GM12878 (cell line): ENCODE results near the gene TTC39C. TPM values are rescaled to one million over a fixed set of nuclear protein-coding genes. Genes with fewer than 3 reads are reported as not detected.

ENCODE experiments used
- ATAC-seq: fragments of 200-7000 bp; cut with Tn5 transposase; 3 replicates; pipeline ENCODE4 v1.9.1; 2020; ENCODE audit warnings: mild to moderate bottlenecking, moderate library complexity
- BruUV-seq: library from RNA; stranded (reverse); fragments of 400-500 nt; replicated peaks from 2 replicates; lab custom pipeline; 2021; lab: Mats Ljungman, UMichigan
- CTCF ChIA-PET: fragments of 300-600 bp; sonication (Branson Sonifier 250); formaldehyde crosslinking; extraction: SDS; loops from one replicate; lab custom pipeline; 2021; ENCODE audit warnings: inconsistent platforms; lab: Yijun Ruan, JAX
- POLR2A ChIA-PET: fragments of 350-600 bp; formaldehyde crosslinking; extraction: SDS; loops from one replicate; lab custom pipeline; 2021; ENCODE audit warnings: inconsistent platforms; lab: Charles Lee
- RAD21 ChIA-PET: fragments of 300-600 bp; sonication (Branson Sonifier 250); formaldehyde crosslinking; loops from one replicate; lab custom pipeline; 2023; ENCODE audit warnings: antibody characterized with exemption; ENCODE audit not compliant: unreplicated experiment; lab: Charles Lee
- SMC1A ChIA-PET: fragments of 300-600 bp; sonication (Branson Sonifier 250); formaldehyde crosslinking; loops from one replicate; lab custom pipeline; 2023; ENCODE audit not compliant: unreplicated experiment, uncharacterized antibody; lab: Charles Lee
- DNase-seq: peaks from one replicate; pipeline ENCODE4 v3.0.0-alpha.2; 2011; ENCODE audit warnings: low read depth, low spot score
- FAIRE-seq: peaks from 3 replicates; lab custom pipeline; 2011; peaks lifted over from hg19 to GRCh38; lab: Jason Lieb, UNC
- H2AFZ ChIP-seq: 2 replicates; pipeline ENCODE4 v1.6.0; 2011; ENCODE audit warnings: low read depth, low read length, control low read depth; ENCODE audit not compliant: control insufficient read depth
- H3K27ac ChIP-seq: 2 replicates; pipeline ENCODE4 v1.5.1; 2011; ENCODE audit warnings: control low read depth; ENCODE audit not compliant: control insufficient read depth, insufficient read depth
- H3K27me3 ChIP-seq, 2 experiments: replicated peaks in 1 of 2; 2 replicates each; pipeline versions ENCODE4 v1.6.0 to v1.6.1; 2011; ENCODE audit warnings: low read length in 1 of 2; ENCODE audit not compliant: control insufficient read depth in 2 of 2, insufficient read depth in 2 of 2
- H3K36me3 ChIP-seq, 2 experiments: 2 replicates each; pipeline ENCODE4 v1.5.1; 2011; ENCODE audit warnings: low read length in 1 of 2; ENCODE audit not compliant: control insufficient read depth in 2 of 2, insufficient read depth in 2 of 2
- H3K4me1 ChIP-seq: 2 replicates; pipeline ENCODE4 v1.6.1; 2011; ENCODE audit warnings: mild to moderate bottlenecking, low read length, moderate library complexity, mixed read lengths; ENCODE audit not compliant: control insufficient read depth, insufficient read depth
- H3K4me2 ChIP-seq: 2 replicates; pipeline ENCODE4 v1.6.0; 2011; ENCODE audit warnings: control low read depth; ENCODE audit not compliant: control insufficient read depth, insufficient read depth
- H3K4me3 ChIP-seq: fragments of 200-600 bp; sonication (generic); 2 replicates; pipeline ENCODE4 v1.5.1; 2016
- H3K79me2 ChIP-seq: 2 replicates; pipeline ENCODE4 v1.6.0; 2011; ENCODE audit warnings: low read length; ENCODE audit not compliant: control insufficient read depth, insufficient read depth
- H3K9ac ChIP-seq: 2 replicates; pipeline ENCODE4 v1.8.0; 2011; ENCODE audit warnings: low read length, control low read depth, mixed read lengths; ENCODE audit not compliant: control insufficient read depth, insufficient read depth
- H3K9me3 ChIP-seq: replicated peaks from 3 replicates; pipeline ENCODE4 v1.5.1; 2011; ENCODE audit warnings: mild to moderate bottlenecking, low read length; ENCODE audit not compliant: control insufficient read depth, insufficient read depth
- H4K20me1 ChIP-seq: 2 replicates; pipeline ENCODE4 v1.6.0; 2011; ENCODE audit not compliant: control insufficient read depth, insufficient read depth
- BACH1 ChIP-seq: fragments of 450-650 bp; IDR thresholded peaks from 2 replicates; pipeline ENCODE4 v1.6.1; 2017; ENCODE audit warnings: mild to moderate bottlenecking, borderline replicate concordance
- CUX1 ChIP-seq: IDR thresholded peaks from 2 replicates; pipeline ENCODE4 v1.6.1; 2012; ENCODE audit warnings: improper control_type of control experiment, low read depth, low read length; ENCODE audit not compliant: insufficient replicate concordance
- HDGF ChIP-seq: fragments of 450-650 bp; IDR thresholded peaks from 2 replicates; pipeline ENCODE4 v1.6.1; 2016; ENCODE audit warnings: antibody characterized with exemption
- MYC ChIP-seq: IDR thresholded peaks from 2 replicates; pipeline ENCODE4 v1.6.1; 2011; ENCODE audit warnings: mild to moderate bottlenecking, low read length, moderate library complexity, inconsistent platforms; ENCODE audit not compliant: insufficient read depth, insufficient replicate concordance, insufficient read length, severe bottlenecking
- NFIC ChIP-seq: IDR thresholded peaks from 2 replicates; pipeline ENCODE4 v1.6.1; 2012; ENCODE audit warnings: low read depth, mild to moderate bottlenecking, inconsistent platforms, low read length, moderate library complexity
- PRDM15 ChIP-seq: fragments of 450-650 bp; formaldehyde crosslinking; IDR thresholded peaks from 2 replicates; pipeline ENCODE4 v1.4.0; 2020; ENCODE audit warnings: mild to moderate bottlenecking, moderate library complexity
- SUPT20H ChIP-seq: IDR thresholded peaks from 2 replicates; pipeline ENCODE4 v1.6.1; 2011; ENCODE audit warnings: low read depth, mild to moderate bottlenecking, low read length, moderate library complexity, borderline replicate concordance; ENCODE audit not compliant: control insufficient read depth
- YY1 ChIP-seq: IDR thresholded peaks from 2 replicates; pipeline ENCODE4 v1.6.1; 2011; ENCODE audit warnings: low read depth, mild to moderate bottlenecking, low read length
- ZZZ3 ChIP-seq: IDR thresholded peaks from 2 replicates; pipeline ENCODE4 v1.6.1; 2011; ENCODE audit warnings: low read depth; ENCODE audit not compliant: control insufficient read depth, insufficient read length
- WGBS: methylation state at CpG from one replicate; pipeline ENCODE4 v1.1.6; 2016; ENCODE audit warnings: low lambda C conversion rate; ENCODE audit not compliant: insufficient replicate concordance, insufficient coverage; ENCODE audit errors: missing lambda C conversion rate; 5-methylcytosine and 5-hydroxymethylcytosine counted together
- in situ Hi-C: fragments of 300-500 bp; cut with MboI; formaldehyde crosslinking; loops from 9 replicates; pipeline ENCODE4 v1.14.3; 2018; ENCODE audit warnings: mixed read lengths
- intact Hi-C: fragments of 100-400 bp; cut with micrococcal nuclease; formaldehyde crosslinking; loops from one replicate; pipeline ENCODE4 v1.14.2; 2022; ENCODE audit not compliant: unreplicated experiment
- polyA plus RNA-seq, 11 experiments: library from polyadenylated mRNA; depleted of rRNA in 4 of 11; unstranded in 6 of 11; stranded (reverse) in 5 of 11; fragments of >200 nt; fragmentation: Nextera tagmentation in 4 of 11; fragmentation: Illumina TruSeq in 1 of 11; extraction: Ambion mirVana in 4 of 11; extraction: Trizol in 1 of 11; gene quantifications; 1 replicate in 1 of 11; 2 replicates in 10 of 11; pipeline versions ENCODE4 v1.2.1 to v1.2.3, GENCODE V29; 2011 to 2016; ENCODE audit warnings: inconsistent platforms in 2 of 11, missing spikeins in 2 of 11, low read depth in 1 of 11
- total RNA-seq, 4 experiments: library from RNA; depleted of rRNA in 3 of 4; stranded (reverse); fragments of >200 nt in 3 of 4; fragmentation: Illumina TruSeq in 1 of 4; extraction: Trizol in 1 of 4; gene quantifications; 2 replicates each; pipeline versions ENCODE4 v1.2.1 to v1.2.3, GENCODE V29; 2013 to 2021
- TF ChIP-seq, protein P1 (sequence below): fragments of 450-650 bp; IDR thresholded peaks from 2 replicates; pipeline ENCODE4 v1.6.1; 2014; ENCODE audit warnings: mild to moderate bottlenecking

The TTC39C gene
- total and polyA plus RNA-seq, 10 of the 15 experiments (the other 5 are each of a cell fraction or from before 2014, with no cell fraction given), result 21.1 to 91.0 (median 64.8) TPM

GRCh38 chr18:24011123-24011917 is 3.2 kb upstream of the TTC39C start:
- no peaks in the 10 kb centered on the region for H4K20me1 ChIP-seq
- ATAC-seq, result no peak
- SMC1A ChIA-PET, result interaction anchor here (1.0 to 3.4 kb wide), 9 partner anchors 12 to 139 kb away, joined by 3 to 14 read pairs (median 4); no protein-coding TSS in a partner anchor
- H3K4me1 ChIP-seq, result peaks cover 50% of the 10 kb centered on the region
- H3K4me3 ChIP-seq, result 0 out of 2 replicates have a peak overlapping the region, but pooled peaks have one; percentile 47
- intact Hi-C loops, result loop anchor here (2.0 to 10.0 kb wide), 4 partner anchors 73 to 777 kb away; no protein-coding TSS in a partner anchor
- no peaks in the 10 kb centered on the region for H3K36me3 ChIP-seq
- RAD21 ChIA-PET, result interaction anchor here (1.3 to 2.2 kb wide), 4 partner anchors 30 to 92 kb away, joined by 3 to 17 read pairs (median 4); no protein-coding TSS in a partner anchor
- H3K4me2 ChIP-seq, result peak overlapping the region; percentile 51
- CTCF ChIA-PET, result interaction anchor here (0.8 to 2.1 kb wide), 2 partner anchors 43 to 389 kb away, joined by 3 to 6 read pairs; no protein-coding TSS in a partner anchor
- H3K9ac ChIP-seq, result no peak overlapping the region; the same call in 1 of the 2 replicates
- peaks cover 20% of the 10 kb centered on the region for H3K79me2 ChIP-seq
- 28% methylated on average over 5 of the region's 5 CpGs for WGBS
- H3K9me3 ChIP-seq, result no peaks in the 10 kb centered on the region
- in situ Hi-C loops, result no loop called here
- POLR2A ChIA-PET, result interaction anchor here (1.3 to 1.9 kb wide), 2 partner anchors 72 to 393 kb away, joined by 3 to 5 read pairs; no protein-coding TSS in a partner anchor
- H3K27ac ChIP-seq, result peak overlapping the region; percentile 96
- no peaks in the 10 kb centered on the region for H3K27me3 ChIP-seq
- no peak for FAIRE-seq
- no TSS peak for BruUV-seq
- peak overlapping the region; percentile 9; the same call in 1 of the 2 replicates for H2AFZ ChIP-seq
- DNase-seq, result no peak
- TF ChIP-seq BACH1, result no peak
- no peak for TF ChIP-seq NFIC
- TF ChIP-seq CUX1, result no peak
- no peak for TF ChIP-seq PRDM15 (CRISPR knock-in tag)
- no peak for TF ChIP-seq MYC
- TF ChIP-seq SUPT20H, result no peak
- no peak for TF ChIP-seq HDGF
- TF ChIP-seq YY1, result no peak
- TF ChIP-seq, protein P1, sequence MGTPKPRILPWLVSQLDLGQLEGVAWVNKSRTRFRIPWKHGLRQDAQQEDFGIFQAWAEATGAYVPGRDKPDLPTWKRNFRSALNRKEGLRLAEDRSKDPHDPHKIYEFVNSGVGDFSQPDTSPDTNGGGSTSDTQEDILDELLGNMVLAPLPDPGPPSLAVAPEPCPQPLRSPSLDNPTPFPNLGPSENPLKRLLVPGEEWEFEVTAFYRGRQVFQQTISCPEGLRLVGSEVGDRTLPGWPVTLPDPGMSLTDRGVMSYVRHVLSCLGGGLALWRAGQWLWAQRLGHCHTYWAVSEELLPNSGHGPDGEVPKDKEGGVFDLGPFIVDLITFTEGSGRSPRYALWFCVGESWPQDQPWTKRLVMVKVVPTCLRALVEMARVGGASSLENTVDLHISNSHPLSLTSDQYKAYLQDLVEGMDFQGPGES, result no peak
- no peak for TF ChIP-seq ZZZ3
